ENCODE data around the gene SKAP2.

- TF ChIP-seq EZH2 (IDR thresholded peaks at IDR 0.05; ENCODE audit: low read depth, unreplicated experiment) (no peak), CTCF (conservative IDR thresholded peaks at IDR 0.05; ENCODE audit: low read depth in 2 of 2) (no peak), CREB1 (CRISPR knock-in tag; IDR thresholded peaks at IDR 0.05; ENCODE audit: low read depth) (no peak), REST (IDR thresholded peaks at IDR 0.05; ENCODE audit: unreplicated experiment) (no peak), POLR2AphosphoS5 (IDR thresholded peaks at IDR 0.05; ENCODE audit: low read depth) (no peak), EZH2phosphoT487 (IDR thresholded peaks at IDR 0.05; ENCODE audit: unreplicated experiment) (no peak), JUNB (IDR thresholded peaks at IDR 0.05; ENCODE audit: unreplicated experiment) (no peak), ZNF331 (CRISPR knock-in tag; IDR thresholded peaks at IDR 0.05; ENCODE audit: low read depth) (no peak)
Measured at GRCh38 chr7:26857170-26857505, 7.3 kb downstream of the SKAP2 start.

Data from GM23338 (cell line).